ENCODE results near the gene EFNA4. TPM values are rescaled to one million over a fixed set of nuclear protein-coding genes. Genes with fewer than 3 reads are reported as not detected.

The EFNA4 gene
- total and polyA plus RNA-seq, 2 donors from 2014 or later, result 7.6 to 11.8 TPM

GRCh38 chr1:155069551-155070157 is 6.1 kb downstream of the EFNA4 start:
- peak in 2 of 5 donors; percentile 29 to 73 for DNase-seq
- H3K4me3 ChIP-seq (ENCODE audit: low read length in 3 of 3), result no peak overlapping the region
- H3K27me3 ChIP-seq (ENCODE audit: control insufficient read depth, insufficient read depth, low read length), result peaks cover 5% of the 10 kb centered on the region
- no peaks in the 10 kb centered on the region for H3K9me3 ChIP-seq (ENCODE audit: control insufficient read depth in 2 of 3, insufficient read depth in 1 of 3, low read length in 3 of 3)
- no peak for TF ChIP-seq CTCF (IDR thresholded peaks at IDR 0.05; ENCODE audit: borderline replicate concordance, extremely low read depth, insufficient read depth)
- H3K4me1 ChIP-seq (ENCODE audit: control insufficient read depth in 2 of 3, insufficient read depth in 2 of 3, low read depth in 1 of 3, low read length in 3 of 3), result peaks cover 0 to 8% (median 0%) of the 10 kb centered on the region in 3 donors
- H3K36me3 ChIP-seq (ENCODE audit: control insufficient read depth in 2 of 3, insufficient read depth in 3 of 3, low read length in 3 of 3), result no peaks in the 10 kb centered on the region
- no peak overlapping the region for H3K27ac ChIP-seq (ENCODE audit: low read depth in 2 of 2, low read length in 2 of 2)
- FAIRE-seq, result no peak
- H3K9ac ChIP-seq (ENCODE audit: low read length in 3 of 3), result no peak overlapping the region
- intact Hi-C loops (cut with DNase I), result no loop called here

GRCh38 chr1:155070158-155070621 is 6.7 kb downstream of the EFNA4 start:
- no peak for FAIRE-seq
- H3K9ac ChIP-seq (ENCODE audit: low read length in 3 of 3), result peak overlapping the region in 1 of 3 donors; percentile 28

GRCh38 chr1:155070721-155071569 is 7.4 kb downstream of the EFNA4 start:
- intact Hi-C loops (cut with DNase I), result no loop called here

More at GRCh38 chr1:155070158-155070621, 6.7 kb downstream of the EFNA4 start:
- no peaks in the 10 kb centered on the region for H3K36me3 ChIP-seq (ENCODE audit: control insufficient read depth in 2 of 3, insufficient read depth in 3 of 3, low read length in 3 of 3)
- peak overlapping the region in 1 of 3 donors; percentile 57 for H3K4me3 ChIP-seq (ENCODE audit: low read length in 3 of 3)
- DNase-seq, result peak in 2 of 5 donors; percentile 42 to 79
- no peaks in the 10 kb centered on the region for H3K9me3 ChIP-seq (ENCODE audit: control insufficient read depth in 2 of 3, insufficient read depth in 1 of 3, low read length in 3 of 3)
- H3K27ac ChIP-seq (ENCODE audit: low read depth in 2 of 2, low read length in 2 of 2), result no peak overlapping the region
- TF ChIP-seq CTCF (IDR thresholded peaks at IDR 0.05; ENCODE audit: borderline replicate concordance, extremely low read depth, insufficient read depth), result no peak
- intact Hi-C loops (cut with DNase I), result no loop called here
- H3K27me3 ChIP-seq (ENCODE audit: control insufficient read depth, insufficient read depth, low read length), result peaks cover 5% of the 10 kb centered on the region
- H3K4me1 ChIP-seq (ENCODE audit: control insufficient read depth in 2 of 3, insufficient read depth in 2 of 3, low read depth in 1 of 3, low read length in 3 of 3), result peaks cover 0 to 8% (median 0%) of the 10 kb centered on the region in 3 donors

More at GRCh38 chr1:155070721-155071569, 7.4 kb downstream of the EFNA4 start:
- H3K9me3 ChIP-seq (ENCODE audit: control insufficient read depth in 2 of 3, insufficient read depth in 1 of 3, low read length in 3 of 3), result no peaks in the 10 kb centered on the region
- peaks cover 5% of the 10 kb centered on the region for H3K27me3 ChIP-seq (ENCODE audit: control insufficient read depth, insufficient read depth, low read length)
- peak; percentile 88 to 93 (median 92) for DNase-seq
- no peak overlapping the region for H3K27ac ChIP-seq (ENCODE audit: low read depth in 2 of 2, low read length in 2 of 2)
- H3K9ac ChIP-seq (ENCODE audit: low read length in 3 of 3), result peak overlapping the region in 2 of 3 donors; percentile 17 to 28
- peaks cover 0 to 8% (median 0%) of the 10 kb centered on the region in 3 donors for H3K4me1 ChIP-seq (ENCODE audit: control insufficient read depth in 2 of 3, insufficient read depth in 2 of 3, low read depth in 1 of 3, low read length in 3 of 3)
- no peak for FAIRE-seq
- H3K36me3 ChIP-seq (ENCODE audit: control insufficient read depth in 2 of 3, insufficient read depth in 3 of 3, low read length in 3 of 3), result no peaks in the 10 kb centered on the region
- H3K4me3 ChIP-seq (ENCODE audit: low read length in 3 of 3), result peak overlapping the region; percentile 32 to 57 (median 51)
- TF ChIP-seq CTCF (IDR thresholded peaks at IDR 0.05; ENCODE audit: borderline replicate concordance, extremely low read depth, insufficient read depth), result peak; percentile 9
